WTC11 (cell line): ENCODE results near the gene LHFPL6. TPM values are rescaled to one million over a fixed set of nuclear protein-coding genes. Genes with fewer than 3 reads are reported as not detected.

Experiments used
- ATAC-seq: fragments of 200-7000 bp; cut with Tn5 transposase; 2 replicates; pipeline ENCODE4 v1.10.0; 2021; ENCODE audit warnings: mild to moderate bottlenecking, moderate library complexity
- CTCF ChIA-PET: fragments of 300-600 bp; sonication (Branson Sonifier 250); formaldehyde crosslinking; loops from one replicate; lab custom pipeline; 2021; ENCODE audit warnings: antibody characterized with exemption; lab: Charles Lee
- POLR2A ChIA-PET: fragments of 350-600 bp; sonication (Branson Sonifier 250); formaldehyde crosslinking; loops from one replicate; lab custom pipeline; 2021; ENCODE audit warnings: antibody characterized with exemption; lab: Charles Lee
- DNase-seq: peaks from one replicate; pipeline ENCODE4 v3.0.0; 2021; ENCODE audit warnings: low spot score
- H3K27ac Mint-ChIP-seq: 2 replicates; pipeline ENCODE4 v1.8.0; 2021; ENCODE audit warnings: mixed read lengths
- H3K27me3 Mint-ChIP-seq: 2 replicates; pipeline ENCODE4 v1.8.0; 2021; ENCODE audit warnings: low read depth, mild to moderate bottlenecking, moderate library complexity, mixed read lengths
- H3K36me3 Mint-ChIP-seq: 2 replicates; pipeline ENCODE4 v1.8.0; 2021; ENCODE audit warnings: mixed read lengths
- H3K4me1 Mint-ChIP-seq: 2 replicates; pipeline ENCODE4 v1.8.0; 2022; ENCODE audit warnings: mixed read lengths
- H3K4me3 Mint-ChIP-seq: 2 replicates; pipeline ENCODE4 v1.8.0; 2021; ENCODE audit warnings: mild to moderate bottlenecking, moderate library complexity, mixed read lengths
- H3K9me3 Mint-ChIP-seq: 2 replicates; pipeline ENCODE4 v1.8.0; 2021; ENCODE audit warnings: mixed read lengths
- ARID4B ChIP-seq: sonication (generic); formaldehyde crosslinking; IDR thresholded peaks from 2 replicates; pipeline ENCODE4 v1.8.0; 2023; ENCODE audit warnings: missing genetic modification reagents, mild to moderate bottlenecking, borderline replicate concordance
- ATF3 ChIP-seq: sonication (generic); formaldehyde crosslinking; conservative IDR thresholded peaks from 2 replicates; pipeline ENCODE4 v1.8.1; 2022; ENCODE audit warnings: mild to moderate bottlenecking, missing genetic modification reagents
- E2F4 ChIP-seq: sonication (generic); formaldehyde crosslinking; IDR thresholded peaks from 2 replicates; pipeline ENCODE4 v1.8.1; 2022; ENCODE audit warnings: low read depth, mild to moderate bottlenecking, moderate library complexity, missing genetic modification reagents, borderline replicate concordance
- ELF4 ChIP-seq: sonication (generic); formaldehyde crosslinking; IDR thresholded peaks from 2 replicates; pipeline ENCODE4 v1.8.1; 2022; ENCODE audit warnings: low read depth, mild to moderate bottlenecking, moderate library complexity, missing genetic modification reagents
- ESRRA ChIP-seq: sonication (generic); formaldehyde crosslinking; IDR thresholded peaks from 2 replicates; pipeline ENCODE4 v1.8.1; 2022; ENCODE audit warnings: mild to moderate bottlenecking, missing genetic modification reagents, borderline replicate concordance
- FOXJ3 ChIP-seq: sonication (generic); formaldehyde crosslinking; IDR thresholded peaks from 2 replicates; pipeline ENCODE4 v1.9.0; 2021; ENCODE audit warnings: missing genetic modification reagents, mild to moderate bottlenecking, borderline replicate concordance
- FOXK1 ChIP-seq: sonication (generic); formaldehyde crosslinking; IDR thresholded peaks from 2 replicates; pipeline ENCODE4 v1.8.0; 2022; ENCODE audit warnings: mild to moderate bottlenecking, moderate library complexity, missing genetic modification reagents
- MAX ChIP-seq: sonication (generic); formaldehyde crosslinking; IDR thresholded peaks from 2 replicates; pipeline ENCODE4 v1.8.0; 2022; ENCODE audit warnings: mild to moderate bottlenecking, missing genetic modification reagents
- NFE2L1 ChIP-seq: sonication (generic); formaldehyde crosslinking; IDR thresholded peaks from 2 replicates; pipeline ENCODE4 v1.8.1; 2023; ENCODE audit warnings: missing genetic modification reagents
- NFYB ChIP-seq: sonication (generic); formaldehyde crosslinking; conservative IDR thresholded peaks from 2 replicates; pipeline ENCODE4 v1.8.0; 2022; ENCODE audit warnings: low read depth, missing genetic modification reagents
- NR3C1 ChIP-seq: sonication (generic); formaldehyde crosslinking; conservative IDR thresholded peaks from 2 replicates; pipeline ENCODE4 v1.8.1; 2023; ENCODE audit warnings: low read depth, mild to moderate bottlenecking, missing genetic modification reagents
- OVOL2 ChIP-seq: fragments of 250-450 bp; sonication (Bioruptor Pico); IDR thresholded peaks from 2 replicates; pipeline ENCODE4 v1.9.0; 2021; ENCODE audit warnings: mild to moderate bottlenecking, borderline replicate concordance
- SMAD4 ChIP-seq: sonication (generic); formaldehyde crosslinking; IDR thresholded peaks from 2 replicates; pipeline ENCODE4 v1.8.0; 2022; ENCODE audit warnings: mild to moderate bottlenecking, missing genetic modification reagents
- SOX15 ChIP-seq: fragments of 250-450 bp; sonication (Bioruptor Pico); IDR thresholded peaks from 2 replicates; pipeline ENCODE4 v1.9.0; 2021; ENCODE audit warnings: mild to moderate bottlenecking
- TCF7 ChIP-seq: sonication (generic); formaldehyde crosslinking; IDR thresholded peaks from 2 replicates; pipeline ENCODE4 v1.8.0; 2022; ENCODE audit warnings: mild to moderate bottlenecking, low read depth, missing genetic modification reagents, moderate library complexity
- ZNF232 ChIP-seq: sonication (generic); formaldehyde crosslinking; IDR thresholded peaks from 2 replicates; pipeline ENCODE4 v1.8.0; 2022; ENCODE audit warnings: mild to moderate bottlenecking, missing genetic modification reagents
- ZNF281 ChIP-seq: sonication (generic); formaldehyde crosslinking; IDR thresholded peaks from 2 replicates; pipeline ENCODE4 v1.8.0; 2023; ENCODE audit warnings: mild to moderate bottlenecking, missing genetic modification reagents
- ZNF317 ChIP-seq: sonication (generic); formaldehyde crosslinking; IDR thresholded peaks from 2 replicates; pipeline ENCODE4 v1.8.1; 2023; ENCODE audit warnings: low read depth, mild to moderate bottlenecking, moderate library complexity, missing genetic modification reagents, borderline replicate concordance
- ZNF671 ChIP-seq: fragments of 250-450 bp; sonication (Bioruptor Pico); IDR thresholded peaks from 2 replicates; pipeline ENCODE4 v1.8.0; 2021; ENCODE audit warnings: mild to moderate bottlenecking
- total RNA-seq: library from RNA; stranded (reverse); gene quantifications from 3 replicates; pipeline ENCODE4 v1.2.3, GENCODE V29; 2021
- TF ChIP-seq, protein P1 (sequence below): sonication (generic); formaldehyde crosslinking; IDR thresholded peaks from 2 replicates; pipeline ENCODE4 v1.8.1; 2022; ENCODE audit warnings: missing genetic modification reagents, borderline replicate concordance
- TF ChIP-seq, protein P2 (sequence below): sonication (generic); formaldehyde crosslinking; IDR thresholded peaks from 2 replicates; pipeline ENCODE4 v1.8.1; 2022; ENCODE audit warnings: mild to moderate bottlenecking, moderate library complexity, missing genetic modification reagents
- TF ChIP-seq, protein P3 (sequence below): fragments of 250-450 bp; sonication (Bioruptor Pico); IDR thresholded peaks from 2 replicates; pipeline ENCODE4 v1.8.0; 2021; ENCODE audit warnings: mild to moderate bottlenecking

The LHFPL6 gene
- total RNA-seq, 1 experiment from 2014 or later, result 4.5 TPM

GRCh38 chr13:39554371-39554770, 48.6 kb downstream of the LHFPL6 start (continued):
- no peak for TF ChIP-seq ELF4 (CRISPR knock-in tag)
- TF ChIP-seq NFE2L1 (CRISPR knock-in tag), result no peak
- TF ChIP-seq TCF7 (CRISPR knock-in tag), result no peak
- TF ChIP-seq ZNF317 (CRISPR knock-in tag), result no peak
- no peak for TF ChIP-seq ZNF281 (CRISPR knock-in tag)
- no peak for TF ChIP-seq ZNF671
- no peak for TF ChIP-seq FOXK1 (CRISPR knock-in tag)

GRCh38 chr13:39552246-39552645, 50.7 kb downstream of the LHFPL6 start:
- TF ChIP-seq NFYB (no peak), OVOL2 (CRISPR knock-in tag) (no peak), TCF7 (CRISPR knock-in tag) (no peak)
- TF ChIP-seq, protein P1, sequence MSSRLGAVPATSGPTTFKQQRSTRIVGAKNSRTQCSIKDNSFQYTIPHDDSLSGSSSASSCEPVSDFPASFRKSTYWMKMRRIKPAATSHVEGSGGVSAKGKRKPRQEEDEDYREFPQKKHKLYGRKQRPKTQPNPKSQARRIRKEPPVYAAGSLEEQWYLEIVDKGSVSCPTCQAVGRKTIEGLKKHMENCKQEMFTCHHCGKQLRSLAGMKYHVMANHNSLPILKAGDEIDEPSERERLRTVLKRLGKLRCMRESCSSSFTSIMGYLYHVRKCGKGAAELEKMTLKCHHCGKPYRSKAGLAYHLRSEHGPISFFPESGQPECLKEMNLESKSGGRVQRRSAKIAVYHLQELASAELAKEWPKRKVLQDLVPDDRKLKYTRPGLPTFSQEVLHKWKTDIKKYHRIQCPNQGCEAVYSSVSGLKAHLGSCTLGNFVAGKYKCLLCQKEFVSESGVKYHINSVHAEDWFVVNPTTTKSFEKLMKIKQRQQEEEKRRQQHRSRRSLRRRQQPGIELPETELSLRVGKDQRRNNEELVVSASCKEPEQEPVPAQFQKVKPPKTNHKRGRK (CRISPR knock-in tag), result no peak
- ATAC-seq, result no peak
- Mint-ChIP-seq H3K27ac (no peak overlapping the region), H3K9me3 (peaks cover 16% of the 10 kb centered on the region), H3K27me3 (no peaks in the 10 kb centered on the region), H3K36me3 (no peaks in the 10 kb centered on the region), H3K4me1 (peaks cover 8% of the 10 kb centered on the region), H3K4me3 (no peak overlapping the region)
- ChIA-PET POLR2A (no interaction called here), CTCF (no interaction called here)
- DNase-seq, result no peak

DNA sequence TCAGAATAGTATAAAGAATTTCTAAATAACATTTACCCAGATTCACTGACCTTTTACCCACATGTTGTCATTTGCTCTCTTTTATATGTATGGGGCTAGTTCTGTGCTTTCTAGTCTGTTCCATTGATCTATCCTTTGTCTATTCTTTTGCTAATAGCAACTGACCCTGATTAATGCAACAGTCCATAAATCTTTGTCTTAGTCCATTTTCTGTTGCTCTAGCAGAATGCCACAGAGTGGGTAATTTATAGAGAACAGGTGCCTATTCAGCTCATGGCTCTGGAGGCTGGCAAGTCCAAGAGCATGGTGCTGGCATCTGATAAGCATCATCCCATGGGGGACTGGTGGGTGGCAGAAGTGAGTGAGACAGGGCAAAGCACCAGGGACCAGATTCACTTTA, 52.1 kb downstream of the LHFPL6 start:
- H3K27me3 Mint-ChIP-seq, result no peaks in the 10 kb centered on the region
- H3K36me3 Mint-ChIP-seq, result no peaks in the 10 kb centered on the region
- ChIA-PET CTCF (no interaction called here), POLR2A (no interaction called here)
- H3K9me3 Mint-ChIP-seq, result peaks cover 9% of the 10 kb centered on the region
- no peak overlapping the region for H3K4me3 Mint-ChIP-seq
- DNase-seq (no peak), ATAC-seq (no peak)
- H3K4me1 Mint-ChIP-seq, result peaks cover 17% of the 10 kb centered on the region
- no peak overlapping the region for H3K27ac Mint-ChIP-seq
- no peak for TF ChIP-seq ARID4B (CRISPR knock-in tag)
- no peak for TF ChIP-seq MAX
- TF ChIP-seq, protein P2, sequence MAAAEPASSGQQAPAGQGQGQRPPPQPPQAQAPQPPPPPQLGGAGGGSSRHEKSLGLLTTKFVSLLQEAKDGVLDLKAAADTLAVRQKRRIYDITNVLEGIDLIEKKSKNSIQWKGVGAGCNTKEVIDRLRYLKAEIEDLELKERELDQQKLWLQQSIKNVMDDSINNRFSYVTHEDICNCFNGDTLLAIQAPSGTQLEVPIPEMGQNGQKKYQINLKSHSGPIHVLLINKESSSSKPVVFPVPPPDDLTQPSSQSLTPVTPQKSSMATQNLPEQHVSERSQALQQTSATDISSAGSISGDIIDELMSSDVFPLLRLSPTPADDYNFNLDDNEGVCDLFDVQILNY, result no peak
- TF ChIP-seq E2F4 (CRISPR knock-in tag), result no peak
- TF ChIP-seq FOXK1 (CRISPR knock-in tag), result no peak
- TF ChIP-seq SOX15 (CRISPR knock-in tag), result no peak
- no peak for TF ChIP-seq ESRRA
- TF ChIP-seq, protein P3, sequence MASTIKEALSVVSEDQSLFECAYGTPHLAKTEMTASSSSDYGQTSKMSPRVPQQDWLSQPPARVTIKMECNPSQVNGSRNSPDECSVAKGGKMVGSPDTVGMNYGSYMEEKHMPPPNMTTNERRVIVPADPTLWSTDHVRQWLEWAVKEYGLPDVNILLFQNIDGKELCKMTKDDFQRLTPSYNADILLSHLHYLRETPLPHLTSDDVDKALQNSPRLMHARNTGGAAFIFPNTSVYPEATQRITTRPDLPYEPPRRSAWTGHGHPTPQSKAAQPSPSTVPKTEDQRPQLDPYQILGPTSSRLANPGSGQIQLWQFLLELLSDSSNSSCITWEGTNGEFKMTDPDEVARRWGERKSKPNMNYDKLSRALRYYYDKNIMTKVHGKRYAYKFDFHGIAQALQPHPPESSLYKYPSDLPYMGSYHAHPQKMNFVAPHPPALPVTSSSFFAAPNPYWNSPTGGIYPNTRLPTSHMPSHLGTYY (CRISPR knock-in tag), result no peak
- TF ChIP-seq ATF3, result no peak
- TF ChIP-seq FOXJ3 (CRISPR knock-in tag), result no peak
- no peak for TF ChIP-seq ZNF232 (CRISPR knock-in tag)
- TF ChIP-seq SMAD4 (CRISPR knock-in tag), result no peak
- no peak for TF ChIP-seq NR3C1 (CRISPR knock-in tag)
